SK-MEL-5 (cell line): ENCODE measurements around the gene MYPN. TPM values are rescaled to one million over a fixed set of nuclear protein-coding genes. Genes with fewer than 3 reads are reported as not detected.
"Not testable (repeated sequence)": the region's sequence is repeated elsewhere in the genome, so short reads cannot be mapped to it uniquely, and the experiment has no call there.

Experiments
- DNase-seq: peaks from one replicate; pipeline ENCODE4 v3.0.0-alpha.2; 2016; ENCODE audit warnings: low read depth, low spot score
- in situ Hi-C: cut with HindIII; loops from 2 replicates; pipeline ENCODE4 v1.10.0; 2016; ENCODE audit warnings: low sequenced_read_pairs, high pct_unique_total_duplicates, low pct_unique_long_range_greater_than_20kb
- total RNA-seq: library from RNA; depleted of rRNA; stranded (reverse); fragments of >200 nt; shearing (Covaris generic); gene quantifications from 2 replicates; pipeline ENCODE4 v1.2.3, GENCODE V29; 2014

MYPN gene
- total RNA-seq, 1 experiment from 2014 or later = 0.13 TPM

GRCh38 chr10:68153473-68154210 lies 44.4 kb downstream of the MYPN start:
- in situ Hi-C loops = no loop called here
- peak; percentile 94 for DNase-seq

- DNase-seq = no peak
These were observed 44.9 kb downstream of the MYPN start for GRCh38 chr10:68154211-68154497.

GRCh38 chr10:68155615-68156210 lies 46.4 kb downstream of the MYPN start:
- in situ Hi-C loops = no loop called here
- no peak for DNase-seq

More at GRCh38 chr10:68154211-68154497, 44.9 kb downstream of the MYPN start:
- in situ Hi-C loops = no loop called here

GRCh38 chr10:68156373-68157185 lies 47.3 kb downstream of the MYPN start:
- in situ Hi-C loops = no loop called here
- DNase-seq = peak; percentile 68

- in situ Hi-C loops, DNase-seq: not testable (repeated sequence)
These were observed 48.2 kb downstream of the MYPN start for GRCh38 chr10:68157522-68157921.

- no peak for DNase-seq
These were observed 48.7 kb downstream of the MYPN start for GRCh38 chr10:68158031-68158430.

GRCh38 chr10:68163735-68164134 lies 54.4 kb downstream of the MYPN start:
- in situ Hi-C loops = no loop called here
- DNase-seq = no peak

More at GRCh38 chr10:68158031-68158430, 48.7 kb downstream of the MYPN start:
- in situ Hi-C loops = no loop called here

- no peak for DNase-seq
These were observed 56.4 kb downstream of the MYPN start for GRCh38 chr10:68165643-68166042.

GRCh38 chr10:68166871-68167585 lies 57.7 kb downstream of the MYPN start:
- DNase-seq = no peak
- in situ Hi-C loops = no loop called here

More at GRCh38 chr10:68165643-68166042, 56.4 kb downstream of the MYPN start:
- in situ Hi-C loops = no loop called here

- DNase-seq = no peak
- in situ Hi-C loops = no loop called here
These were observed 58.4 kb downstream of the MYPN start for GRCh38 chr10:68167586-68168189.

GRCh38 chr10:68171539-68172080 lies 62.3 kb downstream of the MYPN start:
- no peak for DNase-seq
- in situ Hi-C loops = no loop called here

- in situ Hi-C loops = no loop called here
These were observed 63.0 kb downstream of the MYPN start for GRCh38 chr10:68172324-68172723.

GRCh38 chr10:68175949-68176348 lies 66.7 kb downstream of the MYPN start:
- DNase-seq = no peak
- in situ Hi-C loops = no loop called here

More at GRCh38 chr10:68172324-68172723, 63.0 kb downstream of the MYPN start:
- DNase-seq = no peak

GRCh38 chr10:68176797-68177196 lies 67.5 kb downstream of the MYPN start:
- no peak for DNase-seq
- in situ Hi-C loops = no loop called here

GRCh38 chr10:68178592-68178991 lies 69.3 kb downstream of the MYPN start:
- no peak for DNase-seq
- in situ Hi-C loops = no loop called here

GRCh38 chr10:68179016-68179415 lies 69.7 kb downstream of the MYPN start:
- in situ Hi-C loops = no loop called here

GRCh38 chr10:68180490-68180889 lies 71.2 kb downstream of the MYPN start:
- DNase-seq = no peak
- in situ Hi-C loops = no loop called here

More at GRCh38 chr10:68179016-68179415, 69.7 kb downstream of the MYPN start:
- peak; percentile 73 for DNase-seq
